Colonic mucosa (tissue), 4 donors: ENCODE measurements around the gene PRKCB. TPM values are rescaled to one million over a fixed set of nuclear protein-coding genes. Genes with fewer than 3 reads are reported as not detected.

Experiments used
- DNase-seq: peaks from one replicate; pipeline ENCODE4 v3.0.0-alpha.2; 2020
- H3K27ac ChIP-seq: fragments of 200-600 bp; one replicate; pipeline ENCODE4 v1.8.0; 2021
- H3K27me3 ChIP-seq: fragments of 200-600 bp; one replicate; pipeline ENCODE4 v1.8.0; 2021
- H3K36me3 ChIP-seq: fragments of 200-600 bp; one replicate; pipeline ENCODE4 v1.8.0; 2021
- H3K4me1 ChIP-seq: fragments of 200-600 bp; one replicate; pipeline ENCODE4 v1.8.0; 2021; ENCODE audit warnings: mild to moderate bottlenecking
- H3K4me3 ChIP-seq: fragments of 200-600 bp; one replicate; pipeline ENCODE4 v1.8.0; 2021
- H3K9ac ChIP-seq, 2 donors: one replicate each; pipeline ENCODE4 v1.7.0; 2013; ENCODE audit warnings: control low read depth in 2 of 2, low read depth in 2 of 2, low read length in 2 of 2
- H3K9me3 ChIP-seq: fragments of 200-600 bp; one replicate; pipeline ENCODE4 v1.8.0; 2021
- CTCF ChIP-seq: fragments of 200-600 bp; IDR thresholded peaks from one replicate; pipeline ENCODE4 v1.8.0; 2022; ENCODE audit warnings: antibody characterized with exemption, mild to moderate bottlenecking
- intact Hi-C: fragments of 100-400 bp; cut with DNase I; formaldehyde crosslinking; loops from one replicate; pipeline ENCODE4 v1.14.1; 2022
- total RNA-seq, 2 donors: library from RNA; stranded (reverse); fragmentation: NEBNext Ultra II Directional in 1 of 2; extraction: Animal tissue kit (Norgen Biotek cat#: 25700) in 1 of 2; gene quantifications; one replicate each; pipeline ENCODE4 v1.2.1, GENCODE V29; 2021
- donor health status: healthy.
- donor health status: DM: no; HTN: no; CAD: no.
- donor health status: DM: no; HTN: no; CAD: no.

Gene PRKCB
- total RNA-seq, 2 donors from 2014 or later = 2.5 to 10.7 TPM

DNA sequence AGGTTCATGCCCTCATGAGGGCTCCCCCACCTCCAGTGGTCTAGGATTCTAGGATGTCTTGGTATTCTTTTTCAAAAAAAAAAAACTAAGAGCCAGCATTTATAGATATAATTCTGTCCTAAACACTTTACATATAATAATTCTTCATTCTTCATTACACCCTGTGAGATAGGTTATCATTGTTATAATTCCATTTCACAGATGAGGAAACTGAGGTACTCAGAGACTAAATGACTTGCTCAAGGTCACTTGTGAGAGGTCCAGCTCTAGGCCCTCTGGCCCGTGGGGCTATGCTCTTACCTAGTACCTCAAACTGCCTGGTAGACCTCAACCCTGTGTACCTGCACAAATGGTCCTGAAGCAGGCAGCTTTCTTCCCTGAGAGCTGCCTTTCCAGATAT is 172.2 kb downstream of the PRKCB start:
- H3K27me3 ChIP-seq = no peaks in the 10 kb centered on the region
- no peaks in the 10 kb centered on the region for H3K4me1 ChIP-seq
- no peaks in the 10 kb centered on the region for H3K36me3 ChIP-seq
- H3K27ac ChIP-seq = no peak overlapping the region
- DNase-seq = no peak
- no peak overlapping the region for H3K4me3 ChIP-seq
- TF ChIP-seq CTCF = no peak
- no peaks in the 10 kb centered on the region for H3K9me3 ChIP-seq
- H3K9ac ChIP-seq = no peak overlapping the region
- intact Hi-C loops = no loop called here

- Histone ChIP-seq H3K4me1 (peaks cover 2% of the 10 kb centered on the region), H3K27ac (no peak overlapping the region), H3K27me3 (no peaks in the 10 kb centered on the region), H3K9me3 (no peaks in the 10 kb centered on the region), H3K4me3 (no peak overlapping the region), H3K9ac (no peak overlapping the region), H3K36me3 (no peaks in the 10 kb centered on the region)
- no peak for TF ChIP-seq CTCF
- no peak for DNase-seq
- intact Hi-C loops = no loop called here
Observed at GRCh38 chr16:24009098-24009497, 173.3 kb downstream of the PRKCB start.

- Histone ChIP-seq H3K4me1 (peaks cover 9% of the 10 kb centered on the region), H3K9me3 (no peaks in the 10 kb centered on the region), H3K9ac (no peak overlapping the region), H3K4me3 (no peak overlapping the region), H3K27me3 (no peaks in the 10 kb centered on the region), H3K36me3 (no peaks in the 10 kb centered on the region), H3K27ac (no peak overlapping the region)
- DNase-seq = no peak
- intact Hi-C loops = loop anchor here (2.0 to 5.0 kb wide), 2 partner anchors 207 to 273 kb away; no protein-coding TSS in a partner anchor
- TF ChIP-seq CTCF = no peak
Observed at GRCh38 chr16:24009955-24010354, 174.2 kb downstream of the PRKCB start.

GRCh38 chr16:24010440-24011089 is 174.8 kb downstream of the PRKCB start:
- peaks cover 9% of the 10 kb centered on the region for H3K4me1 ChIP-seq
- H3K27ac ChIP-seq = no peak overlapping the region
- peak; percentile 83 for DNase-seq
- no peak overlapping the region for H3K9ac ChIP-seq
- no peaks in the 10 kb centered on the region for H3K36me3 ChIP-seq
- intact Hi-C loops = loop anchor here (2.0 to 5.0 kb wide), 2 partner anchors 208 to 273 kb away; no protein-coding TSS in a partner anchor
- H3K9me3 ChIP-seq = no peaks in the 10 kb centered on the region
- no peak overlapping the region for H3K4me3 ChIP-seq
- no peaks in the 10 kb centered on the region for H3K27me3 ChIP-seq
- TF ChIP-seq CTCF = peak; percentile 80

DNA sequence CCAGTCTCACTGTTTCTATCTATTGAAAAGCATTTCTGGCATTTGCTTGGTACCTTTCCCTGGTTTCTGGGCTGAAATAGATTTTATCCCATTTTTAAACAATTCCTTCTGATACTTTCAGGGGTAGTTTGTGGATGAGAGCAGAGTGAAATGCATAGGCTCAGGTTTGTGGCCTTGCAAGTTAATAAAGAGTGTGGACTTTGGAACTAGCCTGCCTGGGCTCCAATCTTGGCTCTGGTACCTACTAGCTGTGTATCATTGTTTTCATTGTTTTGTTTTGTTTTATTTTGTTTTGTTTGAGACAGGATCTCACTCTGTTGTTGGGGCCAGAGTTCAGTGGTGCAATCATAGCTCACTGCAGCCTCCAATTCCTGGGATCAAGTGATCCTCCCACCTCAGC is 175.5 kb downstream of the PRKCB start:
- Histone ChIP-seq H3K27me3 (no peaks in the 10 kb centered on the region), H3K9me3 (no peaks in the 10 kb centered on the region), H3K36me3 (no peaks in the 10 kb centered on the region), H3K27ac (no peak overlapping the region), H3K9ac (no peak overlapping the region), H3K4me3 (no peak overlapping the region), H3K4me1 (peaks cover 9% of the 10 kb centered on the region)
- no peak for TF ChIP-seq CTCF
- no peak for DNase-seq
- intact Hi-C loops = loop anchor here (2.0 to 5.0 kb wide), 2 partner anchors 208 to 274 kb away; no protein-coding TSS in a partner anchor
